ENCODE data around the gene KCNK3. TPM values are rescaled to one million over a fixed set of nuclear protein-coding genes. Genes with fewer than 3 reads are reported as not detected.

KCNK3 gene
- total RNA-seq, 1 donor from 2014 or later, result not detected

GRCh38 chr2:26666671-26667070, 25.9 kb upstream of the KCNK3 start:
- Mint-ChIP-seq H3K27ac (ENCODE audit: unreplicated experiment) (no peak overlapping the region), H3K4me3 (ENCODE audit: unreplicated experiment) (no peak overlapping the region), H3K4me1 (ENCODE audit: unreplicated experiment) (peaks cover 5% of the 10 kb centered on the region), H3K9me3 (ENCODE audit: unreplicated experiment) (no peaks in the 10 kb centered on the region), H3K27me3 (ENCODE audit: unreplicated experiment) (no peaks in the 10 kb centered on the region), H3K36me3 (ENCODE audit: low read depth, unreplicated experiment) (no peaks in the 10 kb centered on the region)
- no peak for DNase-seq (ENCODE audit: low spot score)
- TF ChIP-seq CTCF (IDR thresholded peaks at IDR 0.05; ENCODE audit: unreplicated experiment), result no peak

GRCh38 chr2:26668041-26668440, 24.5 kb upstream of the KCNK3 start:
- DNase-seq (ENCODE audit: low spot score), result no peak
- H3K9me3 Mint-ChIP-seq (ENCODE audit: unreplicated experiment), result no peaks in the 10 kb centered on the region
- H3K36me3 Mint-ChIP-seq (ENCODE audit: low read depth, unreplicated experiment), result no peaks in the 10 kb centered on the region
- no peak overlapping the region for H3K4me3 Mint-ChIP-seq (ENCODE audit: unreplicated experiment)
- H3K27me3 Mint-ChIP-seq (ENCODE audit: unreplicated experiment), result peaks cover 3% of the 10 kb centered on the region
- no peak overlapping the region for H3K27ac Mint-ChIP-seq (ENCODE audit: unreplicated experiment)
- no peak for TF ChIP-seq CTCF (IDR thresholded peaks at IDR 0.05; ENCODE audit: unreplicated experiment)
- H3K4me1 Mint-ChIP-seq (ENCODE audit: unreplicated experiment), result peaks cover 5% of the 10 kb centered on the region

GRCh38 chr2:26668856-26669750, 23.4 kb upstream of the KCNK3 start:
- no peak for TF ChIP-seq CTCF (IDR thresholded peaks at IDR 0.05; ENCODE audit: unreplicated experiment)
- H3K27ac Mint-ChIP-seq (ENCODE audit: unreplicated experiment), result no peak overlapping the region
- DNase-seq (ENCODE audit: low spot score), result no peak
- H3K4me3 Mint-ChIP-seq (ENCODE audit: unreplicated experiment), result no peak overlapping the region
- peaks cover 4% of the 10 kb centered on the region for H3K27me3 Mint-ChIP-seq (ENCODE audit: unreplicated experiment)
- peaks cover 5% of the 10 kb centered on the region for H3K4me1 Mint-ChIP-seq (ENCODE audit: unreplicated experiment)
- no peaks in the 10 kb centered on the region for H3K9me3 Mint-ChIP-seq (ENCODE audit: unreplicated experiment)
- no peaks in the 10 kb centered on the region for H3K36me3 Mint-ChIP-seq (ENCODE audit: low read depth, unreplicated experiment)

GRCh38 chr2:26670171-26670570, 22.4 kb upstream of the KCNK3 start:
- no peak for DNase-seq (ENCODE audit: low spot score)
- TF ChIP-seq CTCF (IDR thresholded peaks at IDR 0.05; ENCODE audit: unreplicated experiment), result no peak
- no peak overlapping the region for H3K4me3 Mint-ChIP-seq (ENCODE audit: unreplicated experiment)
- no peaks in the 10 kb centered on the region for H3K36me3 Mint-ChIP-seq (ENCODE audit: low read depth, unreplicated experiment)
- H3K27me3 Mint-ChIP-seq (ENCODE audit: unreplicated experiment), result peaks cover 4% of the 10 kb centered on the region
- H3K4me1 Mint-ChIP-seq (ENCODE audit: unreplicated experiment), result peaks cover 5% of the 10 kb centered on the region
- no peaks in the 10 kb centered on the region for H3K9me3 Mint-ChIP-seq (ENCODE audit: unreplicated experiment)
- H3K27ac Mint-ChIP-seq (ENCODE audit: unreplicated experiment), result no peak overlapping the region

- Mint-ChIP-seq H3K9me3 (ENCODE audit: unreplicated experiment) (no peaks in the 10 kb centered on the region), H3K36me3 (ENCODE audit: low read depth, unreplicated experiment) (no peaks in the 10 kb centered on the region), H3K4me3 (ENCODE audit: unreplicated experiment) (no peak overlapping the region), H3K4me1 (ENCODE audit: unreplicated experiment) (peaks cover 5% of the 10 kb centered on the region), H3K27ac (ENCODE audit: unreplicated experiment) (no peak overlapping the region), H3K27me3 (ENCODE audit: unreplicated experiment) (peaks cover 4% of the 10 kb centered on the region)
- TF ChIP-seq CTCF (IDR thresholded peaks at IDR 0.05; ENCODE audit: unreplicated experiment), result no peak
- DNase-seq (ENCODE audit: low spot score), result no peak
Measured at GRCh38 chr2:26670931-26671460, 21.5 kb upstream of the KCNK3 start.
